ENCODE results near the gene ZNF273. TPM values are rescaled to one million over a fixed set of nuclear protein-coding genes. Genes with fewer than 3 reads are reported as not detected.

Gene ZNF273
- total RNA-seq = 2.1 TPM
- long read RNA-seq, partial matches to known transcripts = 0 of 4 reads
- long read RNA-seq, other reads (novel, unspliced or antisense) = 2 of 4 reads

DNA sequence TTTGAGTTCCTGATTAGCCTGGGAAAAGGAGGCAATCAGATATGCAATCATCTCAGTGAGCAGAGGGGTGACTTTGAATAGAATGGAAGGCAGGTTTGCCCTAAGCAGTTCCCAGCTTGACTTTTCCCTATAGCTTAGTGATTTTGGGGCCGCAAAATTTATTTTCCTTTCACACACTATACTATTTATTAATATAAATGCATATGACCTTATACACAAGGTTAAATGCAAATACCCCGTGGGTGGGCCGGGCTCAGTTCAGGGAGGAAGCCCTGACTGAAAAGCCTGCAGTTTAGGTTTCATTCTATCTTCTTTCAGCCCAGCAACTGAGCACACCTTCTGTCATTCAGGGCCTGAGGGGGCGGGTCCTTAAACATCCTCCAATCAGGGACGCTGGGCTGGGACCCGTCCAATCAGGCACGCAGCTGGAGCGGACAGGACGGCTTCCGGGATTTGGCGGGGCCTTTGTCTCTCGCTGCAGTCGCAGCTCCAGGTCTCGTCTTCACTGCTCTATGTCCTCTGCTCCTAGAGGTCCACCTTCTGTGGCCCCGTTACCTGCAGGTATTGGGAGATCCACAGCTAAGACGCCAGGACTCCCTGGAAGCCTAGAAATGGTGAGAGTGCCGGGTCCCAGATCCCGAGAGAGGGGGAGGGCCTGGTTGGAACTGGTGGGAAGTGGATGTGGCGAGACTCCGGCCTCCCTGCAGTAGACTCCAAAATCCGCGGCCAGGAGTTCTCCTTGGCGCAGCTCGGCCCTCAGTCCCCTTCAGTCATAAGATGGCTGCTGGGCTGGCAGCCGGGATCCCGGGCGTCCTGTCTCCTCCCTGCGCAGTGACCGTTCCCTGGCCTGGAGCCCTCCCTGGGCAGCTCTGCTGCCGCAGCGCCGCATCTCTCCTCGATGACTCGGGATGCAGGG, at the start of gene ZNF273:
Gene ZNF273 (plus strand): TSS at position 468 of the 916 bp plus-strand sequence. CDS start 45 bp downstream, at position 513.
- peak; percentile 96 for DNase-seq (ENCODE audit: low spot score)

DNA sequence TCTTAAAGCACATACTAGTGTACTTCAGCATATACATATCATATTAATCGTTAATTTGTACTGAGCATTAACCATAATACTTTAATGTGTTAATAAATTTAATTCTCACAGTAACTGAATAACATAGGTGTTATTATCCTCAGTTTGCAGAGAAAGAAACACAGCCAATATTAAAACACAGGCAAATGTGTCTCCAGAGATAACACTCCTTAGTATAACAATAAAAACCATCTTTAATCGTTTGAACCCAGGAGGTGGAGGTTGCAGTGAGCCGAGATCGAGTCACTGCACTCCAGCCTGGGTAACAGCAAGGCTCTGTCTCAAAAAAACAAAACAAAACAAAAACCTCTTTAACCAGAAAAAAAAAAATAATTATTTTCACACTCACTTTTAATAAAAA, 49.4 kb upstream of the ZNF273 start:
- no peak for DNase-seq (ENCODE audit: low spot score)

DNA sequence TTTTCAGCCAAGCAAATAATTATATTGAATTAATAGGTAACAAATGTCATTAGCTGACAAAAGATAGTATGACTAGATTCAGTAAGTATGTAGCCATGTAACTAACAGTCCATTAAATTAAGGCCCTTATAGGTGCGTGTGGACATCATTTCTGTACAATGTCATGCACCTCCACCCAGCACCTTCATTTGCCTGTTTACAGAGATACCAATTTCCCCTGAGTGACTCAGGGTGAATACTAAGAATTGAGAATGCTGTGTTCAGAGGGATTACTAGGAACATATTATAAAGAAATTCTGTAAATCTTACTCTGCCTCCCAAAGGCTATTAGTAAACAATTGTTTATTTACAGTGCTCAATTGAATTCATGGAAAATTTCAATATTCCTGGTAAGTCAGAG, 48.1 kb upstream of the ZNF273 start:
- no peak for DNase-seq (ENCODE audit: low spot score)

DNA sequence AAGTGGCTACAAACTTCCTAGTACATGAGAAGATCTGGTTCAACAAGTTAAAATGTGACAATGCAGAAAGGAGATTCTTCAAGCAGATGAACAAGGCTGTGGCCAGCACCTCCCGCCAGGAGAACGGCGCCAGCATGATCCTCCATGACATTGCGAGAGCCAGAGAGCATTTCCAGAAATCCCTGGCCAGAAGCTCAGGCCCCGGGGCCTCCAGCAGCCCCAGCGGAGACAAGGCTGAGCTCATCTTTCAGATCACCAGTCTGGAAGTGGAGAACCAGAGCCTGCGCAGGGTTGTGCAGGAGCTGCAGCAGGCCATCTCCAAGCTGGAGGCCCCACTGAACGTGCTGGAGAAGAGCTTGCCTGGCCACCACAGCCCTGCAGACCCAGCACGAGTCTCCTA, 40.1 kb upstream of the ZNF273 start:
- DNase-seq (ENCODE audit: low spot score) = peak; percentile 84

DNA sequence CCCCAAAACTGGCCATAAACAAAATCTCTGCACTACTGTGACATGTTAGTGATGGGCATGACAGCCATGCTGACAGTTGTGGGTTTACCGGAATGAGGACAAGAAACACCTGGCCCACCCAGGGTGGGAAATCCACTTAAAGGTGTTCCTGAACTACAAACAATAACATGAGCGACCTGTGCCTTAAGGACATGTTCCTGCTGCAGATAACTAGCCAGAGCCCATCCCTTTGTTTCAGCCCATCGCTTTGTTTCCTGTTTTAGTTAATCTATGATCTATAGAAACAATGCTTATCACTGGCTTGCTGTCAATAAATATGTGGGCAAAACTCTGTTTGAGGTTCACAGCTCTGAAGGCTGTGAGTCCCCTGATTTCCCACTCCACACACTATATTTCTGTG, 39.5 kb upstream of the ZNF273 start:
- peak; percentile 12 for DNase-seq (ENCODE audit: low spot score)

DNA sequence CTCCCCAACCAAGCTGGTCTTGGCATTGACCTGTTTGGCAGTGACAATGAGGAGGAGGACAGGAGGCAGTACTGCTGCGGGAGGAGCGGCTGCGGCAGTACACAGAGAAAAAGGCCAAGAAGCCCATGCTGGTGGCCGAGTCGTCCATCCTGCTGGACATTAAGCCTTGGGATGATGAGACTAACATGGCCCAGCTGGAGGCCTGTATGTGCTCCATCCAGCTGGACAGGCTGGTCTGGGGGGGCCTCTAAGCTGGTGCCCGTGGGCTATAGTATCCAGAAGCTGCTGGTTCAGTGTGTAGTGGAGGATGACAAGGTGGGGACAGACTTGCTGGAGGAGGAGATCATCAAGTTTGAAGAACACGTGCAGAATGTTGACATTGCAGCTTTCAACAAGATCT, 39.1 kb upstream of the ZNF273 start:
- DNase-seq (ENCODE audit: low spot score) = peak; percentile 28

DNA sequence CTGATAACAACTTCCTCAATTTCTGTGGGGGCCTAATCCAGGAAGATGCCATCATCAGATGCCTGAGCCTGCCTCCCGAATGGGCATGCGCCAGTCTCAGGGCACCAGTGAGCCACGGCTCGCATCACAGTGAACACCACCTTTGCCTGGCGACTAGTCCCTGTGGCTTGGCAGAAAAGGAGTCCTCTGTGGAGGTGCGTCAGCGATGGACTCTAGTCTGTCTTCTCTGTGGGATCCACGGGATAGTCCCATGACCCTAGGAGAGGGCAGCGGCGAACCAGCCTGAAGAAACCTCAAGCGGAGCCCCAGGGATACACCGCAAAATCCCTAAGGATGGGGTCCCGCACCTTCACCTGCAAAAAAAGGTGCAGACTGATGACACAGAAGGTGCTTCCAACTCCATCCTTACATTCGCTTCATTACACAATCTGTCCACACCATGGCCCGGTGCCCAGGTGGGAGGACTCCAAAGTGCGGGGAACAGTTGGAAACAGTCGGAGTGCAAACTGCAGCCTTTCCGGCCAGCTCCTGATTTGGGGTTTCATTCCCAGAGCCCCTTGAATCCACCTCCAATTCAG, 35.1 kb upstream of the ZNF273 start:
- no peak for DNase-seq (ENCODE audit: low spot score)

DNA sequence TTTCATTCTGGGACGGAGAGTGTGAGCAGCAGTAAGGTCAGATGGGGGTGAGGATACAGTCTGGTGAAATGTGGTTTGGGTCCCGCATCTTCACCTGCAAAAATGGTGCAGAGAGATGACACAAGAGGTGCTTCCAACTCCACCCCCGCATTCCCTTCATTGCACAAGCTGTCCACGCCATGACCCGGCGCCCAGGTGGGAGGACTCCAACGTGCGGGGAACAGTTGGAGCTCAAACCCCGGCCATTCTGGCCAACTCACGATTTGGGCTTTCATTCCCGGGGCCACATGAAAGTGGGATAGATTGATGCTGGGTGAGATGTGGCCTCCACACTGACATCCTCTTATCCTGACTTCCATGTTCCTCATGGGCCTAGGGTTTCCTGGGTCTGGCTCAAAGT, 34.6 kb upstream of the ZNF273 start:
- DNase-seq (ENCODE audit: low spot score) = no peak

DNA sequence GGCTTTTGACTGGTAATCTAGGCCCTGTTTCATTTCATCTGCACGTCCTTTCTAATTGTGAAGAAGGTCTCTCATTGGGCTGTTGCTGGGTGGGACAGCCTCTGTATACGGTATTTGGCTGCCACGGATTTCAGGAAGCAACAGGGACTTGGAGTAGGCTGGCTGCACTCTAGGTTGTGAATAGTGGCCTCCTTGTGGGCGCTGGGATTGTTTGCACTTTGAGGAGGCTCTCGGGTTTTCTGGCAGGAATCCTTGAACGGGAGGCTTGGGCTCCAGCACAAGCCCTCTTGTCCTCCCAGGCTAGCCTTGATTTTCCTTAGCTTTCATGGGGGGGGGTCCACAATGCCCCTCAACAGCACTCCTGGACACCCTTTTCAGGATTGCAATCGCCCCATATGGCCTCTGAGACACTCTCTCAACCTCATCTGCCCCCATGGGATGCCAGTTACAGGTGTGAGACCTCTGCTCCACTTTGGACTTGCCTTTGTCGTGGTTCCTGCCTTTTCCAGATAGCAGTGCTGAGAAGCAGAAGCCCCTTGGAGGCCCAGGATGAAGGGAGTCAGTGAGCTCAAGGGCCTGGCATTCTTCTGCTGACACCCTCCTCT, 33.9 kb upstream of the ZNF273 start:
- DNase-seq (ENCODE audit: low spot score) = no peak

DNA sequence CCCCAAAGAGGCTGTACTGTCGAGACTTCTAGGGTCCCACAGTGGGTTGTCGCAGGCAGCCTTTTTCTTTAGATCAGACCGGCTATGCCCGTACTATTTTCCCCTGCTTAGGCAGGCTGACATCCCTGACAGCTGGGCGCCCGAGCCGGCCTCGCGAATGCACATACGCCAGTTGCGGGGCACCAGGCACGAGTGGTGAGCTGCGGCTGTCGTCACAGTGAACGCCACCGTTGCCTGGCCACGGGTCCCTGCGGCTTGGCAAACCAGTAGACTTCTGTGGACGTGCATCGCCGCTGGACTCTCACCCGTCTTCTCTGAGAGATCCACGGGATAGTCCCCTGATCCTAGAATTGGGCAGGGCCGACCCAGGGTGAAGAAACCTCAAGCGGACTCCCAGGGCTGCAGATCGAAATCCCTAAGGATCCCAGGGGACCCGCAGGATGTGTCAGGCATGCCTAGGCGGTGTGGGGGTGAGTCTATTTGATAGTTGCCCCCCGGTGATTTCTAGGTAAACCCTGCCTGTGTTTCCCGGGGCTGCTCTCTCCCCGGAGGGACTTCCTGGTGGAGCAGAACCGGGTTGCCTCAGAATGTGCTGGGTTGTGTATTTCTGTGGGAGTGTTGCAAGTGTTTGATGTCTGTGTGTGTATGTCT, 33.0 kb upstream of the ZNF273 start:
- peak; percentile 86 for DNase-seq (ENCODE audit: low spot score)

DNA sequence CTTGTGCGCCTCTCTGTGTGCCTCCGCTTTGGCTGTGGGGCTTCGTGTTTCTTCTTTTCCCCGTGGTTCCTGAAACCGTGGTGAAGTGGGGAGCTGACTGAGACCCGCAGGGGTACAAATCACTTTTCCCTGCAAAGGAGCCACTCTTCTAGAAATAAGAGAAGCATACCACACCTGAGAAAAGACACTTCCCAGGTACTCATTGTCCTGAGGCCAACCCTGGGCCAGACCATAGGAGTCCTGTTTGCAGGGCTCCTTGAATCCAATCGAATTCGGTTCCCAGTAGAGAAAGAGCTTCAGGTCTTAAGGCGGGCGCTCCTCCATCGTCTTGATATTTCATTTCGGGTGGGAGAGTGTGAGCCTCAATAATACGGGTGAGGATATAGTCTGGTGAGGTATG, 32.4 kb upstream of the ZNF273 start:
- no peak for DNase-seq (ENCODE audit: low spot score)

DNA sequence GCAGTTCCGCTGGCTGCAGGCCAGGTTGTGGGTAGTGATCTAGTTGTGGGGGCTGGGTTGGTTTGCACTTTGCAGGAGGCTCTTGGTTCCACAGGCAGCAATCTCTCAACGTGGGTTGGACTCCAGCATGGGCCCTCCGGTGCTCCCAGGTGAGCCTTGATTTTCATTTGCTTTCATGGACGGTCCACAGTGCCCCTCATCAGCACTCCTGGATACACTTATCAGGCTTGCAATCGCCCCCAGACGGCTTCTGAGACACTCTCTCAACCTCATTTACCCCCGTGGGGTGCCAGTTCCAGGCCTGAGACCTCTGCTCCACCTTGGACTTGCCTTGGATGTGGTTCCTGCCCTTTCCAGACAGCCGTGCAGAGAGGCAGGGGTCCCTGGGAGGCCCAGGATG, 31.3 kb upstream of the ZNF273 start:
- no peak for DNase-seq (ENCODE audit: low spot score)

DNA sequence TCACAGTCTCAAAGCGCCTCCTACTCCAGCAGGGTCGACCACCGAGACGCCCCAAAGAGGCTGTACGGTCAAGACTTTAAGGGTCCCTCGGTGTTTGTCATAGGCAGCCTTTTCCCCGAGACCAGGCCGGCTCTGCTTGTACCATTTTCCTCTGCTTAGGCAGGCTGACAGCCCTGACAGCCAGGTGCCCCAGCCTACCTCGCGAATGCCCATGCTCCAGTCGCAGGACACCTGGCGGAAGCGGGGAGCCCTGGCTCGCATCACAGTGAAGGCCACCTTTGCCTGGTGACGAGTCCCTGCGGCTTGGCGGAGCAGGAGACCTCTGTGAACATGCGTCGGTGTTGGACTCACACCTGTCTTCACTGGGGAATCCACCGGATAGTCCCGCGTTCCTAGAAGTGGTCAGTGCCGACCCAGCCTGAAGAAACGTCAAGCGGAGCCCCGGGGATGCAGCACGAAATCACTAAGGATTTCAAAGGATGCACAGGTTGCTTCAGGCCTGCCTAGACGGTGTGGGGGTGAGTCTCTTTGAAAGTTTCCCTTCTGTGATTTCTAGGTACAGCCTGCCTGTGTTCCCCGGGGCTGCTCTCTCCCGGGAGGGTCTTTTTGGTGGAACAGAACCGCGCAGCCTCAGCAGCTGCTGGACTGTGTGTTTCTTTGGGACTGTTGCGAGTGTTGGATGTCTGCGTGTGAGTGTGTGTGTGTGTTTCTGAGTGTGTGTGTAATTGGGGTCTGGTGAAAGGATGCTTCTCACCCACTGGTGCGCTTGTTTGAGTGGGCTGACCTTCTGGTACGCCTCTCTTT, 30.5 kb upstream of the ZNF273 start:
- no peak for DNase-seq (ENCODE audit: low spot score)

DNA sequence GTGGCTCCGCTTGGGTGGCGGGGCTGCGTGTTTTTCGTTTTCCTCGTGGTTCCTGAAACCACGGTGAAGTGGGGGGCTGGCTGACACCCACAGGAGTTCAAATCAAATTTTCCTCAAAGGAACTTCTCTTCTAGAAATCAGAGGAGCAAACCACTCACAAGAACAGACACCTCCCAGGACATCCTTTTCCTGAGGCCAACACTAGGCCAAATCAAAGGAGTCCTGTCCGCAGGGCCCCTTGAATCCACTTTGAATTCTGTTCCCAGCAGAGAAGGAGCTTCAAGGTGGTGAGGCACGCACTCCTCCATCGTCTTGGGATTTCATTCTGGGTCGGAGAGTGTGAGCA, 29.9 kb upstream of the ZNF273 start:
- DNase-seq (ENCODE audit: low spot score) = peak; percentile 81

DNA sequence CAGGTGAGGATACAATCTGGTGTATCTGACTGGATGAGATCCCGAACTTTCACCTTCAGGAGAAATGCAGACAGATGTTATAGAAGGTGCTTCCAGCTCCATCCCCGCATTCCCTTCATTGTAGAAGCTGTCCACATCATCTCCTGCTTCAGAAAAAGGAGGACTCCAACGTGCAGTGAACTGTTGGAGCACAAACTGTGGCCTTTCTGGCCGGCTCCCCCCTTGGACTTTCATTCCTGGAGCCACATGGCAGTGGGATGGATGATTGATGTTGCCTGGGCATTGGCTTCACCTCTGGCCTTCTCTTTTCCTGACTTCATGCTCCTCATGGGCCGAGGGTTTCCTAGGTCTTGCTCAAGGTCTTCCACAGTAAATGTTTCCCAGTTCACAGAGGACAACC, 29.6 kb upstream of the ZNF273 start:
- DNase-seq (ENCODE audit: low spot score) = peak; percentile 64

DNA sequence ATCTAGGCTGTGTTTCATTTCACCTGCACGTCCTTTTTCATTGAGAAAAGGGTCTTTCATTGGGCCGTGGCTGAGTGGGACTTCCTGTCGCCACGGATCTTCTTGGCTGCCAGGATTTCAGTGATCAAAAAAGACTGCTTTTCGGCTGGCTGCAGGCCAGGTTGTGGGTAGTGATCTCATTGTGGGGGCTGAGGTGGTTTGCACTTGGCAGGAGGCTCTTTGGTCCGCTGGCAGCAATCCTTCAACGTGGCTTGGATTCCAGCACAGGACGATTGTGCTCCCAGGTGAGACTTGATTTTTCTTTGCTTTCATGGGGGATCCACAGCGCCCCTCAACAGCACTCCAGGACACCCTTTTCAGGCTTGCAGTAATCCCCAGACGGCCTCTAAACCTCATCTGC, 29.0 kb upstream of the ZNF273 start:
- no peak for DNase-seq (ENCODE audit: low spot score)

DNA sequence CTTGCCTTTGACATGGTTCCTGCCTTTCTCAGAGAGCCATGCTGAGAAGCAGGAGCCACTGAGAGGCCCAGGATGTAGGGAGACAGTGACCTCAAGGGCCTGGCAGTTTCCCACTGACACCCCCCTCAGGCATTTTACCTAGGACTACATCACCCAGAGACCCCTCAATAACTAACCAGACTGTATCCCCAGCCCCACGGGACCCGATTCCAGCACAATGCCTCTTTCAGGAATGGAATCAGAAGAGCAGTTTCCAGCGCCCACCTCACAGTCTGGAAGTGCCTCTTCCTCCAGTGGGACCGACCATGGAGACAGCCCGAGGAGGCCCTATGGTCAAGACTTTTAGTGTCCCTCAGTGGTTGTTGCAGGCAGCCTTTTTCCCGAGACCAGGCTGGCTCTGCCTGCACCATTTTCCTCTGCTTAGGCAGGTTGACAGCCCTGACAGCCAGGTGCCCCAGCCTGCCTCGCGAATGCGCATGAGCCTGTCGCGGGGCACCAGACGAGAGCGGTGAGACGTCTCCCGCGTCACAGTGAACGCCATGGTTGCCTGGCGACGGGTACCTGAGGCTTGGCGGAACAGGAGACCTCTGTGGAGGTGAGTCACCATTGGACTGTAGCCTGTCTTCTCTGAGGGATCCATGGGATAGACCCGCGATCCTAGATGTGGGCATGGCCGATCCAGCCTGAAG, 28.4 kb upstream of the ZNF273 start:
- DNase-seq (ENCODE audit: low spot score) = no peak

DNA sequence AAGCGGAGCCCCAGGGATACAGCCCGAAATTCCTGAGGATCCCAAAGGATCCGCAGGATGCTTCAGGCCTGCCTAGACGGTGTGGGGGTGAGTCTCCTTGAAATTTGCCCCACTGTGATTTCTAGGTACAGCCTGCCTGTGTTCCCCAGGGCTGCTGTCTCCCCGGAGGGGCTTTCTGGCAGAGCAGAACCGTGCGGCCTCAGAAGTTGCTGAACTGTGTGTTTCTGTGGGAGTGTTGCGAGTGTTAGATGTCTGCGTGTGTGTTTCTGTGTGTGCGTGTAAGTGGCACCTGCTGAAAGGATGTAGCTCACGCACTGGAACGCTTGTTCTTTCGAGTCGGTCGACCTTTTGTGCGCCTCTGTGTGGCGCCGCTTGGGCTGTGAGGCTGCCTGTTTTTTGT, 27.8 kb upstream of the ZNF273 start:
- peak; percentile 69 for DNase-seq (ENCODE audit: low spot score)

DNA sequence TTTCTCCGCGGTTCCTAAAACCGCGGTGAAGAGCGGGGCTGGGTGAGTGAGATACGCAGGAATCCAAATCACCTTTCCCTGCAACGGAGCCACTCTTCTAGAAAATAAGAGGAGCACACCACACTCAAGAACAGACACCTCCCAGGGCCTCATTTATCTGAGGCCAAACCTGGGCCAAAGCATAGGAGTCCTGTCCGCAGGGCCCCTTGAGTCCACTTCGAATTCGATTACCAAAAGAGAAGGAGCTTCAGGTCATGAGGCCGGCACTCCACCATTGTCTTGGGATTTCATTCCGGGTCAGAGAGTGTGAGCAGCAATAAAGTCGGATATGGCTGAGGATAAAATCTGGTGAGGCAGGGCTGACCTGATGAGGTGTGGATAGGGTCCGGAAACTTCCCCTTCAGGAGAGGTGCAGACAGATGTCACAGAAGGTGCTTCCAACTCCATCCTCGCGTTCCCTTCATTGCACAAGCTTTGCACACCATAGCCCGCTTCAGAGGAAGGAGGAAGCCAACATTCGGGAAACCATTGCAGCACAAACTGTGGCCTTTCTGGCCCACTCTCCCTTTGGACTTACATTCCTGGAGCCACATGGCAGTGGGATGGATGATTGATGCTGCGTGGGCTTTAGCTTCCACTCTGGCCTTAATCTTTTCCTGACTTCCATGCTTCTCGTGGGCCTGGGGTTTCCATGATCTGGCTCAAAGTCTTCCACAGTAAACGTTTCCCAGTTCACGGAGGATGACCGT, 27.2 kb upstream of the ZNF273 start:
- DNase-seq (ENCODE audit: low spot score) = no peak

All from mesenteric fat pad (tissue), 1 donor.